ENCODE measurements around the gene STAM2.

DNA sequence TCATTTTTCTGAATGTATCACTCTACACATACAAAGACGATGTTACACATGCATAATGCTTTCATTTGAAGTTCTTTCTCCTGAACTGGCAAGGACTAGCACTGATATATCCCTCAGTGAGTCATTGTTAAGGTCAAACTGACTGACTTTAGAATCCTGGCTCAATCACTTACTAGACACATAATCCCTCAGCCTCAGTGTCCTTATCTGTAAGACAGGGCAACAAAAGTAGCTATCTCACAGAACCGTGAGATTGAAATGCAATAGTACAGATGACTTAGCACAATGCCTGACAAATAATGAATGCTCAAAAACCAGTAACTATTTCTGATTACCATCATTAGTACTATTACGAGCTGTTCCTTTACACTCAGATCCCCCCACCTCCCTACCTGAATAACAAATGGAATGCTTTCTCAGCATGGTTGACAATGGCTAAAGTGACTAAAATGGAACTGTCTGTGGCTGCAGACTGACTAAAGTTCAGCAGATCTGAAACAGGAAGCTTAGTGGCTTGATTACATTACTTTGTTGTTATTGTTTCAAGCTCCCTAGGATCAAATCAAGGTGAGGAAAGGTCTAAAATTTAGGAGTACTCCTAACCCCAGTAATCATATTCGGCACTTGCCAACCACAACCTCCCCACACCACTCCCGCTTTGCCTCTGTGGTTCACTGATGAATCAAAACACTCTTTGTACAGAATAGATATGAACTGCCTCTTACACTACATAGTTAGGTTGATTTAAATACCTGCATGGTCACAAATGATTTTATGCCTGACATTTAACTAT, 40.9 kb downstream of the STAM2 start:
- TF ChIP-seq EZH2 (IDR thresholded peaks at IDR 0.05) (no peak), POLR2AphosphoS5 (IDR thresholded peaks at IDR 0.05; ENCODE audit: borderline replicate concordance, low read depth, low read length) (no peak), FOXP2 (optimal IDR thresholded peaks at IDR 0.05; ENCODE audit: control extremely low read depth, extremely low read length, insufficient read depth) (no peak)

All from SK-N-MC (cell line).